Measurements from ENCODE around the gene KLHL6. TPM values are rescaled to one million over a fixed set of nuclear protein-coding genes. Genes with fewer than 3 reads are reported as not detected.
A peak's percentile ranks its signal among the peaks of the same experiment; 100 is the strongest.

The KLHL6 gene
- total RNA-seq, 2 experiments from 2014 or later, result 32.4 to 32.6 TPM

DNA sequence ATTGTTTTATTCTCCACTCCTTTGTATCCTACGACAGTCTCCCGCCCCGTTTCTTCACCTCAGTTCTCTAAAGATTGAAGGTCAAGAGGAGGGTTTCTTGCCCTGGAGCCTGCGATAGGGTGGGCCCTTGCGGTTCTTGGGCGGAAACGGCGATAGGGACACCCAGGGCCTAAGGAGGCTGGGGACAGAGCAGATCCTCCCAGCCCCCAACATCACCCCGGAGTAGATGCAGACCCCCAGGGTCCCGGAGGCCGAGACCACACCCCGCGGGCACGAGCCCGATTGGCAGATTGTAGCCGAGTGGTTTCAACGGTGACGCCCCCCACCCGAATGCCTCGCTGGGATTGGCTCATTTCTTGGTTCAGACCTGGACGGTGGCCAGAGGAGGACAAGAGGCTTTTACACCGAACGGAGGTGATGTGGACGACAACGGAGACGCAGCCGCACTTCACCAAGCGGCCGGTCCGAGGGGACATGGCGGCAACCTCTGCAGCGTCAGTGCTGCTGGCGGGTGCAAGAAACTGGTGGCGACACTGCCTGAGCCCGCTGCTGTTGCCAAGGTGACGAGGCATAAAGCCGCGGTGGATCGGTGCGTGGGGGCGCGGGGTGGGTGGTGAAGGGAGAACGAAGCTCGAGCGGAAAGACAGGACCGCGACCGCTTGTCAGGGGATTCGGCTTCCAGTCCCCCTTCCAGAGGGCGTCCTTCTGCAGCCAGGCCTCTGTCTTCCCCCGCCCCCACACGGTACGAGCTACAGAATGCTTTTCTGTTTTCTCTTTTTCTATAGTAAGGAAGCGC is 108.1 kb downstream of the KLHL6 start:
- no peaks in the 10 kb centered on the region for H3K27me3 Mint-ChIP-seq
- peak overlapping the region; percentile 95 for H3K4me3 Mint-ChIP-seq
- no peaks in the 10 kb centered on the region for H3K36me3 Mint-ChIP-seq (ENCODE audit: low read depth)
- CTCF ChIA-PET, result interaction anchor here (0.8 kb wide), 2 partner anchors 9 to 17 kb away, joined by 3 to 4 read pairs; no protein-coding TSS in a partner anchor
- TF ChIP-seq, protein P1, sequence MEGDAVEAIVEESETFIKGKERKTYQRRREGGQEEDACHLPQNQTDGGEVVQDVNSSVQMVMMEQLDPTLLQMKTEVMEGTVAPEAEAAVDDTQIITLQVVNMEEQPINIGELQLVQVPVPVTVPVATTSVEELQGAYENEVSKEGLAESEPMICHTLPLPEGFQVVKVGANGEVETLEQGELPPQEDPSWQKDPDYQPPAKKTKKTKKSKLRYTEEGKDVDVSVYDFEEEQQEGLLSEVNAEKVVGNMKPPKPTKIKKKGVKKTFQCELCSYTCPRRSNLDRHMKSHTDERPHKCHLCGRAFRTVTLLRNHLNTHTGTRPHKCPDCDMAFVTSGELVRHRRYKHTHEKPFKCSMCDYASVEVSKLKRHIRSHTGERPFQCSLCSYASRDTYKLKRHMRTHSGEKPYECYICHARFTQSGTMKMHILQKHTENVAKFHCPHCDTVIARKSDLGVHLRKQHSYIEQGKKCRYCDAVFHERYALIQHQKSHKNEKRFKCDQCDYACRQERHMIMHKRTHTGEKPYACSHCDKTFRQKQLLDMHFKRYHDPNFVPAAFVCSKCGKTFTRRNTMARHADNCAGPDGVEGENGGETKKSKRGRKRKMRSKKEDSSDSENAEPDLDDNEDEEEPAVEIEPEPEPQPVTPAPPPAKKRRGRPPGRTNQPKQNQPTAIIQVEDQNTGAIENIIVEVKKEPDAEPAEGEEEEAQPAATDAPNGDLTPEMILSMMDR (IDR thresholded peaks at IDR 0.05), result no peak
- intact Hi-C loops (cut with micrococcal nuclease), result no loop called here
- POLR2A ChIA-PET, result interaction anchor here (1.0 to 1.1 kb wide), 2 partner anchors 15 to 20 kb away, joined by 3 to 5 read pairs; no protein-coding TSS in a partner anchor
- DNase-seq (peak; percentile 91), ATAC-seq (peak; percentile 96)
- peak overlapping the region; percentile 85 for H3K27ac Mint-ChIP-seq
- H3K4me1 Mint-ChIP-seq (ENCODE audit: low read depth), result peaks cover 10% of the 10 kb centered on the region
- peaks cover 15% of the 10 kb centered on the region for H3K9me3 Mint-ChIP-seq

GRCh38 chr3:183446838-183447205 is 108.7 kb downstream of the KLHL6 start:
- no peak for DNase-seq
- TF ChIP-seq, protein P1 (IDR thresholded peaks at IDR 0.05), result no peak
- intact Hi-C loops (cut with micrococcal nuclease), result no loop called here
- Mint-ChIP-seq H3K4me1 (ENCODE audit: low read depth) (peaks cover 10% of the 10 kb centered on the region), H3K4me3 (peak overlapping the region; percentile 95), H3K36me3 (ENCODE audit: low read depth) (no peaks in the 10 kb centered on the region), H3K9me3 (peaks cover 15% of the 10 kb centered on the region), H3K27ac (no peak overlapping the region), H3K27me3 (no peaks in the 10 kb centered on the region)
- ChIA-PET POLR2A (no interaction called here), CTCF (no interaction called here)
- ATAC-seq, result no peak

- no peaks in the 10 kb centered on the region for H3K36me3 Mint-ChIP-seq (ENCODE audit: low read depth)
- POLR2A ChIA-PET, result no interaction called here
- TF ChIP-seq, protein P1 (IDR thresholded peaks at IDR 0.05), result no peak
- peaks cover 15% of the 10 kb centered on the region for H3K9me3 Mint-ChIP-seq
- intact Hi-C loops (cut with micrococcal nuclease), result no loop called here
- H3K4me1 Mint-ChIP-seq (ENCODE audit: low read depth), result peaks cover 10% of the 10 kb centered on the region
- ATAC-seq, result no peak
- DNase-seq, result no peak
- CTCF ChIA-PET, result no interaction called here
- no peak overlapping the region for H3K27ac Mint-ChIP-seq
- H3K27me3 Mint-ChIP-seq, result no peaks in the 10 kb centered on the region
- no peak overlapping the region for H3K4me3 Mint-ChIP-seq
These were observed 110.8 kb downstream of the KLHL6 start for GRCh38 chr3:183444748-183445147.

GRCh38 chr3:183443395-183444385 is 111.8 kb downstream of the KLHL6 start:
- H3K4me3 Mint-ChIP-seq, result no peak overlapping the region
- DNase-seq (no peak), ATAC-seq (no peak)
- CTCF ChIA-PET, result no interaction called here
- no peak overlapping the region for H3K27ac Mint-ChIP-seq
- H3K27me3 Mint-ChIP-seq, result no peaks in the 10 kb centered on the region
- intact Hi-C loops (cut with micrococcal nuclease), result no loop called here
- peaks cover 8% of the 10 kb centered on the region for H3K4me1 Mint-ChIP-seq (ENCODE audit: low read depth)
- TF ChIP-seq, protein P1 (IDR thresholded peaks at IDR 0.05), result no peak
- no peaks in the 10 kb centered on the region for H3K36me3 Mint-ChIP-seq (ENCODE audit: low read depth)
- H3K9me3 Mint-ChIP-seq, result peaks cover 15% of the 10 kb centered on the region
- POLR2A ChIA-PET, result no interaction called here
